Activated T-helper 1 cell treated with anti-CD3 and anti-CD28 coated beads, Interleukin-2, amount 50 U/mL, for 16 hours (primary cell): Measurements from ENCODE around the gene DACH2.

Source experiments
- DNase-seq, 2 donors: peaks; one replicate each; pipeline ENCODE4 v3.0.0-alpha.2; 2020; ENCODE audit warnings: low read depth in 1 of 2, low spot score in 1 of 2

The DACH2 gene

GRCh38 chrX:86747091-86747490 is 598.8 kb downstream of the DACH2 start:
- no peak for DNase-seq

- DNase-seq, result no peak
Measured at GRCh38 chrX:86805241-86805640, 657.0 kb downstream of the DACH2 start.

- DNase-seq, result no peak
Measured at GRCh38 chrX:86806786-86807185, 658.5 kb downstream of the DACH2 start.

- no peak for DNase-seq
Measured at GRCh38 chrX:86809651-86810050, 661.4 kb downstream of the DACH2 start.

GRCh38 chrX:86829786-86830185 is 681.5 kb downstream of the DACH2 start:
- no peak for DNase-seq

GRCh38 chrX:86830685-86831084 is 682.4 kb downstream of the DACH2 start:
- no peak for DNase-seq

GRCh38 chrX:86845101-86845500 is 696.9 kb downstream of the DACH2 start:
- no peak for DNase-seq
